Heart right ventricle (tissue), 16 donors: ENCODE results near the gene ARMH3. TPM values are rescaled to one million over a fixed set of nuclear protein-coding genes. Genes with fewer than 3 reads are reported as not detected.

Experiments used
- ATAC-seq, 8 donors: fragments of 200-7000 bp; cut with Tn5 transposase; one replicate each; pipeline ENCODE4 v1.9.1; 2020; ENCODE audit warnings: mild to moderate bottlenecking in 8 of 8, moderate library complexity in 8 of 8, moderate number of reproducible peaks in 1 of 8
- DNase-seq, 2 donors: peaks; one replicate each; pipeline ENCODE4 v3.0.0-alpha.2; 2020
- H3K27ac ChIP-seq, 10 donors: fragments of 200-600 bp; sonication (generic) in 2 of 10; one replicate each; pipeline versions ENCODE4 v1.5.0 to v1.8.0; 2020 to 2022; ENCODE audit warnings: mild to moderate bottlenecking in 3 of 10
- H3K27me3 ChIP-seq, 7 donors: fragments of 200-600 bp; one replicate each; pipeline ENCODE4 v1.8.0; 2021 to 2022; ENCODE audit warnings: mild to moderate bottlenecking in 2 of 7
- H3K36me3 ChIP-seq, 9 donors: fragments of 200-600 bp; sonication (generic) in 1 of 9; one replicate each; pipeline versions ENCODE4 v1.5.0 to v1.8.0; 2020 to 2022; ENCODE audit warnings: mild to moderate bottlenecking in 2 of 9
- H3K4me1 ChIP-seq, 9 donors: fragments of 200-600 bp; sonication (generic) in 1 of 9; one replicate each; pipeline versions ENCODE4 v1.5.0 to v1.8.0; 2020 to 2022; ENCODE audit warnings: mild to moderate bottlenecking in 4 of 9
- H3K4me3 ChIP-seq, 10 donors: fragments of 200-600 bp; sonication (generic) in 2 of 10; one replicate each; pipeline versions ENCODE4 v1.5.0 to v1.8.0; 2020 to 2022; ENCODE audit warnings: mild to moderate bottlenecking in 7 of 10, moderate library complexity in 2 of 10
- H3K9me3 ChIP-seq, 11 donors: fragments of 200-600 bp in 10 of 11; sonication (generic) in 2 of 11; one replicate each; pipeline versions ENCODE4 v1.5.0 to v1.8.0; 2013 to 2022; ENCODE audit warnings: mild to moderate bottlenecking in 2 of 11, control low read depth in 1 of 11, moderate library complexity in 1 of 11
- WGBS, 2 donors: extraction: QIAGEN DNeasy Blood & Tissue Kit; methylation state at CpG; one replicate each; pipeline ENCODE4 v1.1.7; 2013; ENCODE audit warnings: inconsistent platforms in 1 of 2; 5-methylcytosine and 5-hydroxymethylcytosine counted together
- intact Hi-C, 10 donors: fragments of 100-400 bp; cut with DNase I; formaldehyde crosslinking; loops; one replicate each; pipeline versions ENCODE4 v1.11.1 to v1.14.2; 2022
- long read RNA-seq, 3 donors: library from polyadenylated mRNA; unstranded; transcript quantifications; one replicate each; pipeline ENCODE4 v2.0.0, GENCODE V29; 2020 to 2021
- polyA plus RNA-seq, 2 donors: library from polyadenylated mRNA; stranded (reverse); fragments of 200-250 nt; gene quantifications; one replicate each; pipeline ENCODE4 v1.2.3, GENCODE V29; 2013
- total RNA-seq, 10 donors: library from RNA; stranded (reverse); fragmentation: NEBNext Ultra II Directional in 3 of 10; extraction: Animal tissue kit (Norgen Biotek cat#: 25700) in 3 of 10; gene quantifications; one replicate each; pipeline versions ENCODE4 v1.2.1 to v1.2.4, GENCODE V29; 2021 to 2023
- TF ChIP-seq, protein P1 (sequence below), 9 donors: fragments of 200-600 bp; sonication (generic) in 2 of 9; IDR thresholded peaks; one replicate each; pipeline versions ENCODE4 v1.5.0 to v1.8.0; 2021 to 2022; ENCODE audit warnings: antibody characterized with exemption in 9 of 9, mild to moderate bottlenecking in 5 of 9, moderate library complexity in 1 of 9
- donor health status: Arrhythmogenic right ventricular cardiomyopathy.
- donor health status: ischemic (EF 13 %, LVEDD 7.1; RV severe dilation, severe dysfunction).
- donor health status: healthy with polysubstance abuse.
- donor health status: DM: no; HTN: yes; CAD: no.
- donor health status: DM: no; HTN: no; CAD: no.
- donor health status: ischemic (EF 25% LVEDD 6.9; RV normal size, moderate dysfunction).
- donor health status: ischemic (EF 25% LVEDD 5.7; RV mildly dilated, moderate dysfunction).
- donor health status: healthy.
- donor health status: DM: yes; HTN: yes; CAD: no.
- donor health status: Ischemic cardiomyopathy.
- donor health status: ischemic (EF 35%, LVEDD 5.7; RV mildly dilated, moderate dysfunction).
- donor health status: nonischemic (EF 11% LVEDD 7.7; RV severe dilation, severe dysfunction).
- donor health status: DM: yes; HTN: yes; CAD: no.
- donor health status: PGD.
- donor health status: ischemic (EF 29% LVEDD 5.4; RV normal size, mild dysfunction).
- donor health status: nonischemic (EF 23%, LVEDD 6.1; RV moderate dilation, normal function).

Gene ARMH3, protein sequence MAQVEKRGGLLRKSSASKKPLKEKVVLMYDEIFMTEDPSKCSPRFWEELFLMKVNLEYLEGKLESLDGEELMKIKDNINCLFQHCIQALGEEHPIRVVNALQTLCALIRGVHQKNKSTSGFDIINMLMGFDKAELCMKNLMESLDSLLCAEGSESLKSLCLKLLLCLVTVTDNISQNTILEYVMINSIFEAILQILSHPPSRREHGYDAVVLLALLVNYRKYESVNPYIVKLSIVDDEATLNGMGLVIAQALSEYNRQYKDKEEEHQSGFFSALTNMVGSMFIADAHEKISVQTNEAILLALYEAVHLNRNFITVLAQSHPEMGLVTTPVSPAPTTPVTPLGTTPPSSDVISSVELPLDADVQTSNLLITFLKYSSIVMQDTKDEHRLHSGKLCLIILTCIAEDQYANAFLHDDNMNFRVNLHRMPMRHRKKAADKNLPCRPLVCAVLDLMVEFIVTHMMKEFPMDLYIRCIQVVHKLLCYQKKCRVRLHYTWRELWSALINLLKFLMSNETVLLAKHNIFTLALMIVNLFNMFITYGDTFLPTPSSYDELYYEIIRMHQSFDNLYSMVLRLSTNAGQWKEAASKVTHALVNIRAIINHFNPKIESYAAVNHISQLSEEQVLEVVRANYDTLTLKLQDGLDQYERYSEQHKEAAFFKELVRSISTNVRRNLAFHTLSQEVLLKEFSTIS
- total RNA-seq (10 to 100 TPM; 45.0 to 96.8 (median 59.5) TPM), polyA plus RNA-seq (10 to 100 TPM; 24.1 to 34.8 TPM)
- long read RNA-seq, donor 1, full-length matches to known transcripts = 5 of 41 reads
- long read RNA-seq, donor 1, partial matches to known transcripts = 27 of 41 reads
- long read RNA-seq, donor 1, other reads (novel, unspliced or antisense) = 9 of 41 reads
- long read RNA-seq, donor 2, partial matches to known transcripts = 73 of 83 reads
- long read RNA-seq, donor 2, other reads (novel, unspliced or antisense) = 9 of 83 reads
- long read RNA-seq, donor 3, full-length matches to known transcripts = 8 of 106 reads
- long read RNA-seq, donor 3, partial matches to known transcripts = 64 of 106 reads
- long read RNA-seq, donor 3, other reads (novel, unspliced or antisense) = 34 of 106 reads

DNA sequence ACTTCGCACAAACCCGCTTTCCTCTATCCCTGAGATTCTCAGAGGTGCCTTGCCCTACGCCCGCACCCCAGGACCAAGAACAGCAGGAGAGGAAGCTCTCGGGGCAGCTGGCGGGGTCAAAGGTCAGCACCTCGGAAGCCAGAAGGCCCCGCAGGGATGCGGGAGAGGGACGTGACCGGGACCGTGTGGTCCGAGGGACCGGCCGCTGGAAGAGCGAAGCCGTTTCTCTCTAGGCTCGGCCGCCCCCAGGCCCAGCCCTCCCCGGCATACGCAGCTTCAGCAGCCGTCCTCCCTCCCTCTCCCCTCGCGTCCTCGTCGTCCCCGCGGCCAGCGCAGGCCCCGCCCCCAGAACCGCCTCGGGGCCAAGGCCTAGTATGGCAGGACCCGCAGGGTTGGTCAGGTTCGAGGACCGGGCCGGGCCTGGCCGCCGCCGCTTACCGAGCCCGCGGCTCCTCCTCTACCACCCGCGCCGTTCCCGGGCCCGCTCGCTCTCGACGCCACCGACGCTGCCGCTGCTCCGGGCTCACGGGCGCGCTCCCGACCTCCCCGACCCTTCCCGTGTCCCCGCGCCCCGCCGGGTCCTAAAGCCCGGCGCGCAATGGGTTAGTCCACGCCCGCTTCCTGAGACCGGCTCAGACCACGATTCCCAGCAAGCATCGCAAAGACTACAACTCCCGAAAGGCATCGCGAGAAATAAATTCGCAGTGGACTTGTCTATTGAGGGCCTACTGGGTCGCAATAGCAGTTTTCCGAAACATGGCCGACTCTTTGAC is at the start of gene ARMH3:
Gene ARMH3 (minus strand): TSS at position 527 of the 773 bp plus-strand sequence. CDS start 16,059 bp downstream, outside the sequence.
- Histone ChIP-seq H3K36me3 (no peaks in the 10 kb centered on the region), H3K9me3 (no peaks in the 10 kb centered on the region), H3K4me3 (peak within 1 kb of the TSS; percentile 77 to 96 (median 87)), H3K4me1 (peaks cover 0 to 43% (median 32%) of the 10 kb centered on the region in 9 donors), H3K27me3 (no peaks in the 10 kb centered on the region), H3K27ac (peak within 1 kb of the TSS; percentile 85 to 98 (median 95))
- WGBS, 2 donors = 0 to 1% methylated on average over 75 to 79 of the region's 79 CpGs
- intact Hi-C loops = loop anchor here in 1 of 10 donors (5.0 kb wide), 1 partner anchor 61 kb away; no protein-coding TSS in a partner anchor
- DNase-seq (peak; percentile 90 to 96), ATAC-seq (peak; percentile 96 to 99 (median 98))
- TF ChIP-seq, protein P1, sequence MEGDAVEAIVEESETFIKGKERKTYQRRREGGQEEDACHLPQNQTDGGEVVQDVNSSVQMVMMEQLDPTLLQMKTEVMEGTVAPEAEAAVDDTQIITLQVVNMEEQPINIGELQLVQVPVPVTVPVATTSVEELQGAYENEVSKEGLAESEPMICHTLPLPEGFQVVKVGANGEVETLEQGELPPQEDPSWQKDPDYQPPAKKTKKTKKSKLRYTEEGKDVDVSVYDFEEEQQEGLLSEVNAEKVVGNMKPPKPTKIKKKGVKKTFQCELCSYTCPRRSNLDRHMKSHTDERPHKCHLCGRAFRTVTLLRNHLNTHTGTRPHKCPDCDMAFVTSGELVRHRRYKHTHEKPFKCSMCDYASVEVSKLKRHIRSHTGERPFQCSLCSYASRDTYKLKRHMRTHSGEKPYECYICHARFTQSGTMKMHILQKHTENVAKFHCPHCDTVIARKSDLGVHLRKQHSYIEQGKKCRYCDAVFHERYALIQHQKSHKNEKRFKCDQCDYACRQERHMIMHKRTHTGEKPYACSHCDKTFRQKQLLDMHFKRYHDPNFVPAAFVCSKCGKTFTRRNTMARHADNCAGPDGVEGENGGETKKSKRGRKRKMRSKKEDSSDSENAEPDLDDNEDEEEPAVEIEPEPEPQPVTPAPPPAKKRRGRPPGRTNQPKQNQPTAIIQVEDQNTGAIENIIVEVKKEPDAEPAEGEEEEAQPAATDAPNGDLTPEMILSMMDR (IDR thresholded peaks at IDR 0.05) = no peak

DNA sequence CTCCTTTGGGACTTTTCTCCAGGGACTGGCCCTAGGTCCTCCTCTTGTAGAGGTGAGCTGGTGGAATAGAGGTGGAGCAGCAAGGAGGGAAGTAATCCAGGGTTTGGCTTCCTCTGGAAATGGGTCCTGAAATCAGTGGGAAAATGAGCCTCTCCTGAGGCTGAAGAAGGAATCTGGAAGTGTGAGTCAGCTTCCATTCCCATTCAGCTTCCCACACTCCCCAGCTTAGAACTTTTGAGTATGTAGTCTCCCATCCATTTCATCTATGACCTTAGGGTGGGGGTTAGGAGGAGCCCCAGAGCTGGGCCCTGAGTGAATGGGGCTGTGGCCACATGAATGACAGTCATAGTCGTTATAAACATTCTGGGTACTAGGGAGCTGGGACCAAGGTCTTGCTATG is 46.4 kb upstream of the ARMH3 start:
- 76 to 93% methylated on average over 1 of the region's 1 CpG for WGBS, 2 donors
- no peaks in the 10 kb centered on the region for H3K9me3 ChIP-seq

DNA sequence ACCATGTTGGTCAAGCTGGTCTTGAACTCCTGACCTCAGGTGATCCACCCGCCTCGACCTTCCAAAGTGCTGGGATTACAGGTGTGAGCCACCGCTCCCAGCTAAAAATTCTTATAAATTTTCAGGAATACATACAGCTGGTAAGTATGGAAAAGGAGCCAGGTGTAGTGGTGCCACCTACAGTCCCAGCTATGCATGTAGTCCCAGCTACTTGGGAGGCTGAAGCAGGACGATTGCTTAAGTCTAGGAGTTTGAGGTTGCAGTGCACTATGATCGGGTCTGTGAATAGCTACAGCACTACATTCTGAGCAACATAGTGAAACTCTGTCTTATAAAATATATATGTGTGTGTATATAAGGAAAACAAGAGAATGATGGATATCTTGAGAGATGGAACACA is 45.2 kb upstream of the ARMH3 start:
- H3K27me3 ChIP-seq = no peaks in the 10 kb centered on the region
- DNase-seq (no peak), ATAC-seq (no peak)
- 91 to 92% methylated on average over 5 of the region's 5 CpGs for WGBS, 2 donors
- TF ChIP-seq, protein P1 (IDR thresholded peaks at IDR 0.05) = no peak
- peaks cover 0 to 29% (median 0%) of the 10 kb centered on the region in 9 donors for H3K36me3 ChIP-seq
- no peak overlapping the region for H3K27ac ChIP-seq
- intact Hi-C loops = no loop called here
- H3K4me1 ChIP-seq = no peaks in the 10 kb centered on the region
- no peaks in the 10 kb centered on the region for H3K9me3 ChIP-seq
- no peak overlapping the region for H3K4me3 ChIP-seq

More for the DNA sequence above, 46.4 kb upstream of the ARMH3 start:
- TF ChIP-seq, protein P1 (IDR thresholded peaks at IDR 0.05) = no peak
- H3K4me3 ChIP-seq = no peak overlapping the region
- H3K36me3 ChIP-seq = peaks cover 0 to 40% (median 9%) of the 10 kb centered on the region in 9 donors
- no peak for DNase-seq
- no peaks in the 10 kb centered on the region for H3K27me3 ChIP-seq
- no peaks in the 10 kb centered on the region for H3K4me1 ChIP-seq
- intact Hi-C loops = no loop called here
- no peak for ATAC-seq
- no peak overlapping the region for H3K27ac ChIP-seq
